Nephron progenitor cell (in vitro differentiated cells): ENCODE data around the gene THAP12.

ENCODE experiments used
- DNase-seq: peaks from one replicate; pipeline ENCODE4 v3.0.0; 2021
- H3K27ac Mint-ChIP-seq: 2 replicates; pipeline ENCODE4 v1.8.0; 2021; ENCODE audit warnings: mild to moderate bottlenecking, moderate library complexity, mixed read lengths
- H3K27me3 Mint-ChIP-seq: 2 replicates; pipeline ENCODE4 v1.8.0; 2021; ENCODE audit warnings: mild to moderate bottlenecking, low read depth, mixed read lengths; ENCODE audit not compliant: poor library complexity
- H3K36me3 Mint-ChIP-seq: 2 replicates; pipeline ENCODE4 v1.8.0; 2021; ENCODE audit warnings: low read depth, mixed read lengths
- H3K4me1 Mint-ChIP-seq: 2 replicates; pipeline ENCODE4 v1.8.0; 2021; ENCODE audit warnings: mixed read lengths
- H3K4me3 Mint-ChIP-seq: 2 replicates; pipeline ENCODE4 v1.8.0; 2021; ENCODE audit warnings: mild to moderate bottlenecking, moderate library complexity, mixed read lengths
- H3K9me3 Mint-ChIP-seq: 2 replicates; pipeline ENCODE4 v1.8.0; 2021; ENCODE audit warnings: mild to moderate bottlenecking, moderate library complexity, mixed read lengths
- TF ChIP-seq, protein P1 (sequence below): fragments of 200-600 bp; sonication (generic); IDR thresholded peaks from 2 replicates; pipeline ENCODE4 v1.5.0; 2021; ENCODE audit warnings: antibody characterized with exemption

THAP12 gene

GRCh38 chr11:76362716-76363115 is 18.2 kb downstream of the THAP12 start:
- Mint-ChIP-seq H3K4me3 (no peak overlapping the region), H3K36me3 (peaks cover 63% of the 10 kb centered on the region), H3K4me1 (peaks cover 7% of the 10 kb centered on the region), H3K27me3 (peaks cover 2% of the 10 kb centered on the region), H3K27ac (peak overlapping the region; percentile 64), H3K9me3 (no peaks in the 10 kb centered on the region)
- TF ChIP-seq, protein P1, sequence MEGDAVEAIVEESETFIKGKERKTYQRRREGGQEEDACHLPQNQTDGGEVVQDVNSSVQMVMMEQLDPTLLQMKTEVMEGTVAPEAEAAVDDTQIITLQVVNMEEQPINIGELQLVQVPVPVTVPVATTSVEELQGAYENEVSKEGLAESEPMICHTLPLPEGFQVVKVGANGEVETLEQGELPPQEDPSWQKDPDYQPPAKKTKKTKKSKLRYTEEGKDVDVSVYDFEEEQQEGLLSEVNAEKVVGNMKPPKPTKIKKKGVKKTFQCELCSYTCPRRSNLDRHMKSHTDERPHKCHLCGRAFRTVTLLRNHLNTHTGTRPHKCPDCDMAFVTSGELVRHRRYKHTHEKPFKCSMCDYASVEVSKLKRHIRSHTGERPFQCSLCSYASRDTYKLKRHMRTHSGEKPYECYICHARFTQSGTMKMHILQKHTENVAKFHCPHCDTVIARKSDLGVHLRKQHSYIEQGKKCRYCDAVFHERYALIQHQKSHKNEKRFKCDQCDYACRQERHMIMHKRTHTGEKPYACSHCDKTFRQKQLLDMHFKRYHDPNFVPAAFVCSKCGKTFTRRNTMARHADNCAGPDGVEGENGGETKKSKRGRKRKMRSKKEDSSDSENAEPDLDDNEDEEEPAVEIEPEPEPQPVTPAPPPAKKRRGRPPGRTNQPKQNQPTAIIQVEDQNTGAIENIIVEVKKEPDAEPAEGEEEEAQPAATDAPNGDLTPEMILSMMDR, result no peak
- no peak for DNase-seq

GRCh38 chr11:76361776-76362175 is 19.2 kb downstream of the THAP12 start:
- Mint-ChIP-seq H3K27ac (no peak overlapping the region), H3K9me3 (no peaks in the 10 kb centered on the region), H3K36me3 (peaks cover 70% of the 10 kb centered on the region), H3K4me1 (peaks cover 5% of the 10 kb centered on the region), H3K4me3 (no peak overlapping the region), H3K27me3 (peaks cover 2% of the 10 kb centered on the region)
- TF ChIP-seq, protein P1, result no peak
- DNase-seq, result no peak

DNA sequence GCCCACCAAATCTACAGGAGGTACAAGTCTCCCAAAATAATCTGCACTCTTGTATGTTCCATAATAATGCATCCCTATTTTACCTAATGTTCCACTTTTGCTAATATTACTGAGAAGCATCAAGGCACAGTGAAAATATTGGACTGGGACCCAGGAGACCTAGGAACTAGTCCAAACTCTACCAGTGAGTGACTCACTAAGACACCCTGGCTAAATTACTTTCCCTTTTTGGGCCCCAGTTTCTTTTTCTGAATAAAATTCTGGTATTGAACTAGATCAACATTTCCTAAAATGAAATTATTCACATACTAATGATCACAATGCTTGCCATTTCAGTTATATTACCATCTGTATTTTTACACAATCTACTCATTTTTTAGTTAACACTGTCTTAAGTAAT is 19.6 kb downstream of the THAP12 start:
- H3K27ac Mint-ChIP-seq, result no peak overlapping the region
- H3K36me3 Mint-ChIP-seq, result peaks cover 74% of the 10 kb centered on the region
- no peak for DNase-seq
- H3K4me3 Mint-ChIP-seq, result no peak overlapping the region
- peaks cover 5% of the 10 kb centered on the region for H3K4me1 Mint-ChIP-seq
- peaks cover 2% of the 10 kb centered on the region for H3K27me3 Mint-ChIP-seq
- TF ChIP-seq, protein P1, result no peak
- H3K9me3 Mint-ChIP-seq, result no peaks in the 10 kb centered on the region

DNA sequence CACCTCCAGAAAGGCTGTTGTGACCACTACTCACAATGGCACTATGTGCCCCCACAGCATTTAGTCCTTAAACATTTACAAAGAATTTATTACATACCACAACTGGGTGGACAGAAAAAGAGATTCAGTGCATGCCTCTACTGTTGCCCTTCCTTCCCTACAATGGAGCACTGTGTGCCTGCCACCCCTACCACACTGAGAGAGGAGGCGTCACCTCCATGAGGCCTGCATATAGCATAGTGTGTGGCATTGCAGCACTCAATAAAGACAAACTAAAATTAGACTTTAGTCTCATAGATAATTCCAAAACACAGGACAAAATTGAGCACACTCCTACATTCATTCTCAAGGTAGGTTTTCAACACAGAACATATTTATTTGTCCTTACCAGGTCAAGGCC is 25.8 kb downstream of the THAP12 start:
- TF ChIP-seq, protein P1, result no peak
- DNase-seq, result no peak
- Mint-ChIP-seq H3K4me3 (no peak overlapping the region), H3K27me3 (peaks cover 2% of the 10 kb centered on the region), H3K9me3 (peaks cover 30% of the 10 kb centered on the region), H3K36me3 (peaks cover 97% of the 10 kb centered on the region), H3K27ac (no peak overlapping the region), H3K4me1 (no peaks in the 10 kb centered on the region)

- peaks cover 18% of the 10 kb centered on the region for H3K4me1 Mint-ChIP-seq
- no peak overlapping the region for H3K4me3 Mint-ChIP-seq
- H3K27me3 Mint-ChIP-seq, result no peaks in the 10 kb centered on the region
- no peak for DNase-seq
- TF ChIP-seq, protein P1, result no peak
- H3K36me3 Mint-ChIP-seq, result peaks cover 41% of the 10 kb centered on the region
- H3K27ac Mint-ChIP-seq, result no peak overlapping the region
- peaks cover 4% of the 10 kb centered on the region for H3K9me3 Mint-ChIP-seq
Observed at GRCh38 chr11:76348348-76348747, 32.6 kb downstream of the THAP12 start.

GRCh38 chr11:76347466-76347865 is 33.5 kb downstream of the THAP12 start:
- no peak overlapping the region for H3K4me3 Mint-ChIP-seq
- TF ChIP-seq, protein P1, result no peak
- H3K4me1 Mint-ChIP-seq, result peaks cover 21% of the 10 kb centered on the region
- H3K27ac Mint-ChIP-seq, result no peak overlapping the region
- no peaks in the 10 kb centered on the region for H3K27me3 Mint-ChIP-seq
- DNase-seq, result no peak
- no peaks in the 10 kb centered on the region for H3K9me3 Mint-ChIP-seq
- H3K36me3 Mint-ChIP-seq, result peaks cover 33% of the 10 kb centered on the region
